HK-2 (cell line): Measurements from ENCODE around the gene SPC24.
A peak's percentile ranks its signal among the peaks of the same experiment; 100 is the strongest.

Source experiments
- DNase-seq: peaks from one replicate; pipeline ENCODE4 v3.0.0-alpha.2; 2018; ENCODE audit not compliant: unreplicated experiment

Gene SPC24, protein sequence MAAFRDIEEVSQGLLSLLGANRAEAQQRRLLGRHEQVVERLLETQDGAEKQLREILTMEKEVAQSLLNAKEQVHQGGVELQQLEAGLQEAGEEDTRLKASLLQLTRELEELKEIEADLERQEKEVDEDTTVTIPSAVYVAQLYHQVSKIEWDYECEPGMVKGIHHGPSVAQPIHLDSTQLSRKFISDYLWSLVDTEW

DNA sequence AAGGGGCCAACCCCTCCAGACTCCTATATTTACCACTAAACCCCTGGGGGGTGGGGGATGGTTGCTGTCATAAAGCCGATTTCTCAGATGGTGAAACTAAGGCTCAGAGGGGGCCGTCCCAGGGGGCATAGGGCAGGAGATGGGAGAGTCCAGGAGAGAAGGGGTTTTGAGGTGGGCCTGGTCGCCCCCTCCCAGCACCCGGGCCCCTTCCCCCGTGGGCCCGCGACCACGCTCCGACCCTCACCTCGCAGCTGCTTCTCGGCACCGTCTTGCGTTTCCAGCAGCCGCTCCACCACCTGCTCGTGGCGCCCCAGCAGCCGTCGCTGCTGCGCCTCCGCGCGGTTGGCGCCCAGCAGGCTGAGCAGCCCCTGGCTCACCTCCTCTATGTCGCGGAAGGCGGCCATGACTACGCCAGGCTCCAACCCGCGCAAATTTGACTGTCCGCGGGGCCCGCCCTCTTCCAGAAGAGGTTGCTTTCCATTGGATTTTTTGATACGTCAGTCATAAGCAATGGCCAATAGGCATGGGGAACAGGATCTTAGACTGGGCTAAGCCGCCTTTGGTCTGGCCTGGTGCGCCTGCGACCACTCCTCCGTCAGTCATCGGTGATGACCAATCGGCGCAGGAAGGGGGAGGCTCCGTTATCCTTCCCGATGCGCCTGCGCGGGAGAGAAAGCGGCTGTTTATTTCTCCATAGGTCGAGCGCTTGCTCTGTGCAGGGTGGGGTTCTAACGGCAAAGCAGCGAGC, at the start of gene SPC24:
TSS of gene SPC24 (minus strand) at position 410 of the 748 bp plus-strand sequence. CDS start at position 404, 6 bp downstream.
- peak; percentile 96 for DNase-seq

DNA sequence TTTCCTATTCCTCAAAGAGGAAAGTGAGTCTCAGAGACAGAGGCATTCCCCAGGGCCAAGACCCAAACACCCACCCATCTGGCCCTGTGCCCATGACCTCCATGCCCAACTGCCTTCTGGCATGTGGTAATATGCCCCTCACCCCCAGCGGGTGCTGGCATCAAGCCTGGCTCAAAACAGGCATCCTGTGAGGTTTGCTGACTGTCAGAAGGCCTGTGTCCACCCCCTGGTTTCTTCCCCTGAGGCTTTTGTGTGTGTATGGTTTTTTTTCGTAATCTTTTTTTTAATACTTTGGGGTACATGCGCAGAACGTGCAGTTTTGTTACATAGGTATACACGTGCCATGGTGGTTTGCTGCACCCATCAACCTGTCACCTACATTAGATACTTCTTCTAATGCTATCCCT, 49.4 kb upstream of the SPC24 start:
- DNase-seq: no peak

DNA sequence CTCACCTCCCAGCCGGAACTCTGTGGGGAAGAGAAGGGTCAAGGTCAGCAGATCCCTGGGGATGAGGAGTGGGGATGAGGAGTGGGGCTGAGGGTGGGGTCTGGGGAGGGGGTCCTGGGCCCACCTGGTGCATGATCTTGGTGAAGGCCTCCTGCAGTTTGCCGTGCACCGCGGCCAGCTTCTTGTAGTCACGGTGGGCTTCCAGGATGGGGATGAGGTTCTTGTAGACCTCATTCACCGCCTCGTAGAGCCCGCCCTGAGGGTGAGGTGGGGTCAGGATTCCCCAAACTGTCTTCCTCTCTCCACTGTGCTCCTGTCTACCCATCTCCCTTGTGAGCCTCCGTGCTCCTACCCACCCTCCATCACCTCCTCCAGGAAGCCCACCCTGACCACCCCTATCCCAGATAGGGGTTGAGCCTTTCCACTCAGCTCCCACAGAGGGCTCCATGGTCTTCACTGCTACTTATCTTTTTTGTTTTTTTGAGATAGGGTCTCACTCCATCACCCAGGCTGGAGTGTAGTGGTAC, 48.6 kb upstream of the SPC24 start:
- no peak for DNase-seq

DNA sequence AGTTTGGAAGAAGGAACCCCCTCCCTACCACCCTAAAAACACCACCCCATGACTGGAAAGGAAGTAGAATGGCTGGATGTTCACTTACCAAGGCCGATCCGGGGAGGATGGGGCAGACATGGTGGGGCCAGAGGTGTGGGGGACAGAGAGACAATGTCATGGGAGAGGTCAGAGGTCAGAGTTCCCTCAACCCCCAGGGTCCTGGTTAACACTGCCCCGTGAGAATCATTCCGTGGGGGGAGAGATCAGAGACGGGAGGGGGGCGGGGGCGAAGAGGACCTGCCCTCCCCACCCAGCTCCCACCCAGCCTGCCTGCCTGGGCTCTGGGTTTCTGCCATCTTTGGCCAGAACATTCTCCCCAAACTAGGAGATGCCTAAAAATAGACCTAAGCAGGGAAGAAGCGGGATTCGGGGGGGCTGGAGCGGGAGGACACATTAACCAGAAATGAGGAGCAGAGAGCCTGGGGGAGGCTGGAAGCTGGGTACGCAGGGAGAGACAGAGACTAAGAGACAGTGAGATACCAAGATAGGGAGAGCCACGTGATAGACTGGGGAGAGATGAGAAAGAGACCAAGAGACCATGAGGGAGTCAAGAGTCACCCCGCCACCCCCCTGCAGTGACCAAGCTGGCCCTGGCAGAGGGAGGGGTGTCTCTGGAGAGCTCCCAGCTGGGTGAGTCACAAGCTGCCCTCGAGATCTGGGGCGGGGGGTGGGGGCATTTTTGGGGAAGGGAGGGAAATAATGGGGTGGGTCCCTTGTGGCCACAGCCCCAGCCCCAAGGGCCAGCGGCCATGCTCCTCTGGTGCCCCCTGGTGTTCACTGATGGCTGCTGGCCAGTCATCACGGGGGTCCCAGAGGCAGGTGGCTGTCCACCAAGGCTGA, 47.9 kb upstream of the SPC24 start:
- peak; percentile 86 for DNase-seq

DNA sequence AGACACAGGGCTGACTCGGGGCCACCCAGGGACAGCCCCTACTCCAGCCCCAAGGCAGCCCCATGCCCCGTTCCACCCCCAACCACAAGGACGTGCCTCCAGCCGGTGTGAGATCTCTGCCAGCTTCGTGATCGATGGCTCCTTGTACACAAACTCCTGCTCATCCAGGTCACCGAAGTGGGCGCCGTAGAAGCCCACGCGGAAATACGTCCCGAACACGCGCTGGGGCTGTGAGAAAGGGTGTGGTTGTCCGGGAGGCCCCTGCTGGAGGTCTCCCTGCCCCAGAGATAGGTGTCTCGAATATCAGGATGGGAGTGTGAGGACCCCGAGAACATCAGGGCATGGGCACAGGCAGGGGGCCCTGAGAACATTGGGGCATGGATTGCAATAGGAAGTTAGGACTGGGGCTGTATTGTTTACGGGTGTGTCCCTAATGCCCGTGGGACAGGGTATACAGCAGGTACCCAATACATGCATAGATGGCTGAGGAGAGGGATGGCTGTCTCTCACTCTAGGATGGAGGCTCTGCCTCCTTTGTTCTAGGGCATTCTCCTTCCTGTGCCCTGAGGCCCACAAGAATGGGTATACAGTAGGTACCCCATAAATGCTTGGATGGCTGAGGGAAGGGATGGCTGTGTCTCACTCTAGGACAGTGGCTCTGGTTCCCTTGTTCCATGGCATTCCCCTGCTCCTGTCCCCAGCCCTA, 47.1 kb upstream of the SPC24 start:
- DNase-seq: no peak

DNA sequence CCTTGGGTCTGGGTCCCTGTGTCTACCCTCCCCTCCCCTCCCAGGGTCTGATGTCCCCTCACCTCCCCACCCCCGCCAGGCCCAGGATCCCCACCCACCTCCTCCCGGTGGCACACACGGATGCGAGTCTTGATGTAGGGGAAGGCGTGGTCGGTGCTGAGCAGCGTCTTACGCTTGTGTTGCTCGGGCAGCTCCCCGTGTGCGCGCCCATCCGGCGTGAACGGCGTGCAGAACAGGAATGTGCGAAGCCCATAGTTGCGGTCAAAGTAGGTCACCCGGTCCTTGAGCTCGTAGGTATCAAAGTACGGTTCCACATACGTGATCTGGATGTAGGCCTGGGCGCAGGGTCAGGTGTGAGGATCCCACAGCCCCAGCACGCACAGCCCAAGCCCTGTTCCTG, 46.2 kb upstream of the SPC24 start:
- no peak for DNase-seq

DNA sequence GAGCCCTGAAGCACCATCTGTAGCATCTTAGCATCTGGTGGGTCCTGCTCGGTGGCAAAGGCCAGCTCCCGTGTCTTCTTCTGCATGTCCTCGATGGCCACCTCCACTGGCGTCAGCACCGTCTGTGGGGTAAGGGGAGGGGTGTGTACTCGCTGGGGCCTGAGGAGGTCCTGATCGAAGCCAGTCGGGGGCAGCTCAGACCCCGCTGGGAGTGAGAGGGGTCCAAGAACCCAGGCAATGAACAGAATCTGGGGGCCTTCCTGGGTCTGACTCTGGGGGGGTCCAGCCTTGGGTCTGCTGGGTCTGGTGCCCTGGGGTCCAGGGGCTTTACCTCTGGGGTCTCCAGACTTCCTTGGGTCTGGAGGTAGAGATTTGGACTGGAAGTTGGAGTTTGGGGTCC, 45.3 kb upstream of the SPC24 start:
- DNase-seq: no peak

DNA sequence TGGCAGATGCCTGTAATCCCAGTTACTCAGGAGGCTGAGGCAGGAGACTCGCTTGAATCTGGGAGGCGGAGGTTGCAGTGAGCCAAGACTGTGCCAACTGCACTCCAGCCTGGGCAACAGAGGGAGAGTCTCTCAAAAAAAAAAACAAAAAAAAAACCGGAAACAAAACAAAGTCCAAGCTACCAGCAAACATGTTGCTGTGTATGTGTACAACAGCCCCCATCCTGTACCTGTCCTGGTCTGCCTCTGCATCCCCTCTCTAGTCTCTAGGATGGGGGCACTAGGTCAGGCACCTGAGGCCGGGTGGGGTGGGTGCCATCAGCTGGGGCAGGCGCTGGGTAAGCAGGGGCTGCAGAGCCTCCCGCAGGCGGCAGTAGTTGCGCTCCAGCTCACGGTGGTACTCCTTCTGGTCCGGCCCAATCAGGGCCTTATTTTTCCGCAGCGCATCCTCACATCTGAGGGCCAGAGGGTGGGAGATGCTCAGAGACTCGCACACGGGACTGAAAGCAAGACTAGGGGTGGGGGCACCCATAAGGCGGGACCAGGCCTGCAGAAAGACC, 44.5 kb upstream of the SPC24 start:
- no peak for DNase-seq

DNA sequence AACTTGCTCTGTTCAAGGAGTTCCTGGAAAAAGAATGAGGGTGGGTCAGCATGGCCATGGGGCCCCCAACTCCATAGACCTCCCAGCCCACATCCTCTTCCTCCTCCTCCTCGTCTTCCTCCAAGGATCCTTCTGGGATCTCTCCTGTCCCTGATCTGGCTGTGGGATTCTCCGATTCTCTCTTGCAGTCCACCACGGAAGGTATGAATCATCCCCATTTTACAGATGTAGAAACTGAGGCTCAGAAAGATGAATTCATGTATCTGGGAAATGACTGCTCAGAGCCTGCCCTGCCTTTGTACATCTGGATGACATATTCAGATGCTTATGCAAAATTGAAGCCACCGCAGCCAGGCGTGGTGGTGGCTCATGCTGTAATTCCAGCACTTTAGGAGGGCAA, 43.9 kb upstream of the SPC24 start:
- no peak for DNase-seq

DNA sequence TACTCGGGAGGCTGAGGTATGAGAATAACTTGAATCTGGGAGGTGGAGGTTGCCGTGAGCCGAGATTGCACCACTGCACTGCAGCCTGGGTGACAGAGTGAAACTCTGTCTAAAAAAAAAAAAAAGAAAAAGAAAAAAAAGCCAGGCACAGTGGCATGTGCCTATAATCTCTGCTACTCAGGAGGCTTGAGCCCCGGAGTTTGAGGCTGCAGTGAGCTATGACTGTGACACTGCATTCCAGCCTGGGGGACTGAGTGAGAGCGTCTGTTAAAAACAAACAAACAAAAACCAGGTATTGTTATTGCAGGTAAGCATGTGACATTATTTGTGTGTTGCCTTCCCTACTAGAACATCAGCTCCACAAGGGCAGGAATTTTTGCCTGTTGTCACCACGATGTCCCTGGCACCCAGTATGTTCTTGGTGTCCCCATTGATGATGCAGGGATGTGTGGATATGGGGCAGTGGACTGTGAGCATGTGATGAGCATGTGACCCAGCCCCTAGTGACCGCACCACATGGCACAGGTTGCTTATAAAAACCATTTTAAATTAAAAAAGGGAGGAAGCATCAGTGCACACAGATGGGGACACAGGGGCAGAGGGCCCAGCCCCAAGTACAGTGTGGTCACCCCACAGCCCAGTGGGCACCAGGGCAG, 43.3 kb upstream of the SPC24 start:
- no peak for DNase-seq

DNA sequence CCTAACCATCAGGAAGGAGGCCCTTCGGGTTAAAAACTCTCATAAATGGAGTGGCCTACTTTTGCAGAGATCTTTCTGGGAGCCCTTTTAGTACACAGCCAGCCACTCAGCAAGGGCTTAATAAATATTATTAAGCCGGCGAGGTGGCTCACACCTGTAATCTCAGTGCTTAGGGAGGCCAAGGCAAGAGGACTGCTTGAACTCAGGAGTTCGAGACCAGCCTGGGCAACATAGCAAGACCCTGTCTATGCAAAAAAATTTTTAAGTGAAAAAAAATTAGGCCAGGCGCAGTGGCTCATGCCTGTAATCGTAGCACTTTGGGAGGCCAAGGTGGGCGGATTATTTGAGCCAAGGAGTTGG, 42.6 kb upstream of the SPC24 start:
- no peak for DNase-seq

DNA sequence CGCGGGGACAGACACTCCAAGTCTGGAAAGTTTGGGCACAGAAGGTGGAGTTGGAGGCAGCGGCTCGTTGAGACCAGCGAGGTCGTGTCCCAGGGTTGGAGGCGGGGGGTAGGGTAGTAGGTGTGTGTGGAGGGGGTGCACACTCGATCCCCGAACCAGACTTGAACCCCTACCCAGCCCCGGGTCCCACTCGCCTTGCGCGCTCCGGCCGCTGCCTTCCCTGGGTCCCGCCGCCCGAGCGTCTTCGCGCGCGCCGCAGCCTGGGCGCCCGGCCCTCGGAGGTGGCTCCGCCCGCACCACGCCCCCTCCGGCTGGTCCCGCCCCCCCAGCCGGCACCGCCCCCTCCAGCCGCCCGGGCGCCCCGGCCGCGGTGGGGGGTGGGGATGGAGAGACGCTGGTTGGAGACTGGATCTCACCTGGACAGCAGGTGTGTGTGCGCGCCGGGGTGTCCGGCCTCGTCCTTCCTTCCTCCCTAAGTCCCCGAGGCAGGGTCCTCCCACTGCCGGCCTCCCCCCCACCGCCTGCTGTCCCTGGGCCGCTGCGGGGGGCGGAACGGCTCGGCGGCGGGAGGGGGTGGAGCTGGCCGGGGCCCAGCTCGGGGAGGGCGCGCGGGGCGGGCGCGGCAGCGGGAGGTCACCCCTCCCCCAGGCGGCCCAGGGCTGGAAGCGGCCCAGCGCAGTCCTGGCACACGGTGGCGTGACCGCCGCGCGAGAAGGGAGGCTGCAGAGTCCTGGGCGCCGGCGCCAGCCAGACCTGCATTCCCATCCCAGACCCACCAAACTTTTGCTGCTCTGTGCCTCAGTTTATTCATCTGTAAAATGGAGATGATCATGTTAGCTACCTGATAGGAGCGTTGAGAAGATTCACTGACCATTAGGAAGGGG, 42.0 kb upstream of the SPC24 start, which contains the start of gene KANK2:
TSS of gene KANK2 (minus strand) at position 255 of the 884 bp plus-strand sequence. CDS start 3,034 bp downstream, outside the sequence.
- peak; percentile 89 for DNase-seq

DNA sequence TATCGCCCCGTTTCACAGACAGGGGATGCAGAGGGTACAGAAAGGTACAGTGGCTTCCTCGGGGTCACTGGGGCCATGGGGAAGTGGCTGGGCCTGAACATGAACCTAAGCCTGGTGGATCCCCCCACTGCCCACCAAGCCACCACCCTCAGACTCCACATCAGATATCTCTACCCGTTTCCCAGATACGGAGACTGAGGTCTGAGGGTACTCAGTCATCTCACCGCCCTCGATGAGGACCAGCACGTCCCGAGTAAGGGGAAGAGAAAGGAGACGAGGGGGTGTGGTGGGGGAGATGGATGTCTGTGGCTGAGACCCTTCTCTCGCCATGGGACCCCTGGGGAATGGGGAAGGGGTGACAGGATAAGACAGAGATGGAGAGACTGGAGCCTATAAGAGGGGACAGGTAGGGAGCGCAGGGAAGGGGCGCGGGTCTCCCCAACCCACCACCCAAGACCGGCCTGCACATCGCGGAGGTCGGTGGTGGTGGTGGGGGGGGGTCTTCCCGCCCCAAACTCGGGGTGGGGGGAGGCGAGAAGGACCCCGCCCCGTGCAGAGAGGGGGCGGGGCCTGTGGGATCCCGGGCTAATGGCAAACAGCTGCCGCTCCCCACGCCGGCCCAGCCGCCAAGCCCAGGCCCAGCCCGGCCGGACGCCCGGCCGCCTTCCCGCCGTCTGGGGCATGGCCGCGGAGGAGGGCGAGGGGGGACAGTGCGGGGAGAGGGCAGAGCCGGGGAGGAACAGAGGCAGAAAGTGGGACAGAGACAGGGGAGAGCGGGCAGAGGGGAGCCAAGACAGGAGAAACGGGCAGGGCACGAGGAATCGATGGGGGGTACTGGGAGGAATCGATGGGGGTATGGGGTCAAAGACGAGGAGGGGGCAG, 41.1 kb upstream of the SPC24 start:
- peak; percentile 30 for DNase-seq

DNA sequence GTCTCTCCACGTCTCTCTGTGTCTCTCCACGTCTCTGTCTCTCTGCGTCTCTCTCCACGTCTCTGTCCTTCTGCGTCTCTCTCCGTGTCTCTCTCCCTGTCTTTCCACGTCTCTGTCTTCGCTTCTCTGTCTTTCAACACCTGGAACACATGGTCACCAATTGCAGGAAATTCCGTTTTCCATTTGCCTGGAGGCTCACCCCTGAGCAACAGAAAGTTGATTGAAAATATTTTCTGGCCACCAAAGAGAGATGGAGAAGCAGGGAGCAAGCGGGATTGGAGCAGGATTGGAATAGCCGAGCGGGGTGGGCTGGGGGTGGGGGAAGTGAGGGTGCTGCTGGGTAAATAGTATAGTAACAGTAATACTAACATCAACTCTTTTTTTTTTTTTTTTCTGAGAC, 40.1 kb upstream of the SPC24 start:
- no peak for DNase-seq

DNA sequence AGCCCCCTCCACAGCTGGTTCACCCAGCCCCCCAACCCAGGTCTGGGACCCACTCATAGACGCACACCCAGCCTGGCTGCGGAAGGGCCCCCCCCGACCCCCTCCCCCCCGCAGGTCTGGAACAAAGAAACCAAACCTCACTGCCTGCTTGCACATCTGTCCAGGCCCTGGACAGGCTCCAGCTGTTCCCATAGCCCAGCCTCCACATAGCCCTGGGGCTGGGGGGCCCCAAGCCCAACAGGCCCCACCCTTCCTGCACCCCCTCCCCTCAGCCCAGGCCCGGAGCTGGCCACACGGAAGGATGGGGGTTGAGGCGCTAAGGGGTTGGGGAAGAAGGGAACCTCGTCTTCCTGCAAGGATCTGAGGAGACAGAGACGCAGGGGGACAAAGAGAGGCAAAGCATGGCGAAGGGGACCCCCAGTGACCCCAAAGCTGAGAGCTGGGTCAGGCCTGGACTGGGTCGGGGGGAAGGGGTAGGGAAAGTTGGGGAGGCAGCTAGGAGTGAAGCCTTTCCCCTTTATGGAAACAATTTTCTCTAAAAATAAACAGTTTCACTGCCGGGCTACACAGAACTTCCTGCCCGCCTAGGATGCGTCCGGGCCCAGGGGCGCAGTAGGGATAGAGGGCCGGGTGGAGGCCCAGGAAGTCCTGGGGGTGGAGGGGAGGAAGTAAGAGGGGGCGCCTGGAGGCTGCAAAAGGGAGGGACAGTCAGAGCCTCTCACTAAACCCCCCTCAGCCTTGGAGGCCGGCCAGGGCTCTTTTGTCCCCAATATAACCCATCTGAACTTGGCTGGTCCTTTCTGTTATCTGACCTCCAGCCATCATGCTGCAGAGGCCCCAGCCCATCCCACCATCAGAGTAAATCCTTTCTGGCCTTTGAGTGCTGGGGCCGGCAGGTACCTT, 39.3 kb upstream of the SPC24 start:
- DNase-seq: no peak

DNA sequence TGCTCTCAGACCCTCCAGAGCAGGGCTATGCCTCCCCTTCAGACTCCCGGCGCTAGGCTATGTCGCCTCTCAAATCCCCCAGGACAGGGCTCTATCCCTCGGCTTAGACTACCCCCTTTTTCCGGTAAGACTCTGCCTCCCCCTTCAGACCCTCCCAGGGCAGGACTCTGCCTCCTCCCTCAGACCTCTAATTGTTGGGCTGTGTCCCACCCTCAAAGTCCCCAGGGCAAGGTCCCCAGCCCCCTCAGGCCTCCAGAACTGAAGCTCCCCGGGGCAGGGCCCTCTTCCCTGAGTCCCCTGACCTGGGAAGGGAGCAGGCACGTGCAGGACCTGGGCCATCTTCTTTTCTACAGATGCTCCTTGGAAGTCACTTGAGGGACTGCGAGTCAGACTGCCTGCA, 38.6 kb upstream of the SPC24 start:
- no peak for DNase-seq
